Breast epithelium (tissue), 4 donors: ENCODE data around the gene KCTD8. TPM values are rescaled to one million over a fixed set of nuclear protein-coding genes. Genes with fewer than 3 reads are reported as not detected.

Experiments
- DNase-seq, 2 donors: peaks; one replicate each; pipeline ENCODE4 v3.0.0-alpha.2; 2019; ENCODE audit warnings: low spot score in 2 of 2
- H3K27ac ChIP-seq, 2 donors: fragments of 200-600 bp; sonication (generic) in 1 of 2; one replicate each; pipeline ENCODE4 v1.5.1; 2016 to 2019; ENCODE audit warnings: mild to moderate bottlenecking in 1 of 2
- H3K27me3 ChIP-seq, 2 donors: fragments of 200-600 bp; sonication (generic) in 1 of 2; one replicate each; pipeline versions ENCODE4 v1.5.1 to v1.6.0; 2017 to 2019; ENCODE audit warnings: control low read depth in 1 of 2, mild to moderate bottlenecking in 1 of 2
- H3K36me3 ChIP-seq: fragments of 200-600 bp; one replicate; pipeline ENCODE4 v1.5.1; 2019
- H3K4me1 ChIP-seq, 2 donors: fragments of 200-600 bp; sonication (generic); one replicate each; pipeline ENCODE4 v1.5.1; 2016 to 2019; ENCODE audit warnings: control low read depth in 1 of 2
- H3K4me3 ChIP-seq, 3 donors: fragments of 200-600 bp; sonication (generic); 1 replicate in 2 of 3; 2 replicates in 1 of 3; pipeline ENCODE4 v1.5.1; 2016 to 2019; ENCODE audit warnings: mild to moderate bottlenecking in 3 of 3, moderate library complexity in 2 of 3
- H3K9me3 ChIP-seq, 2 donors: fragments of 200-600 bp; sonication (generic) in 1 of 2; one replicate each; pipeline ENCODE4 v1.5.1; 2016 to 2019; ENCODE audit warnings: control low read depth in 1 of 2
- POLR2A ChIP-seq: fragments of 450-650 bp; IDR thresholded peaks from one replicate; pipeline ENCODE4 v1.6.1; 2016; ENCODE audit warnings: antibody characterized with exemption, mild to moderate bottlenecking, moderate library complexity
- POLR2AphosphoS5 ChIP-seq, 3 donors: sonication (generic); formaldehyde crosslinking; IDR thresholded peaks; one replicate each; pipeline ENCODE4 v1.6.1; 2017; ENCODE audit warnings: antibody characterized with exemption in 3 of 3
- intact Hi-C: fragments of 100-400 bp; cut with DNase I; formaldehyde crosslinking; loops from one replicate; pipeline ENCODE4 v1.15.1; 2023; ENCODE audit warnings: low total_unique reads
- total RNA-seq, 3 donors: library from RNA; depleted of rRNA; stranded (reverse); fragments of >200 nt; gene quantifications; one replicate each; pipeline ENCODE4 v1.1.0, GENCODE V29; 2016
- TF ChIP-seq, protein P1 (sequence below), 3 donors: fragments of 450-650 bp; IDR thresholded peaks; one replicate each; pipeline ENCODE4 v1.5.1; 2016 to 2017; ENCODE audit warnings: antibody characterized with exemption in 3 of 3, mild to moderate bottlenecking in 3 of 3, moderate library complexity in 3 of 3

KCTD8 gene
- total RNA-seq, 3 donors from 2014 or later: 0.33 to 1.9 (median 0.48) TPM

DNA sequence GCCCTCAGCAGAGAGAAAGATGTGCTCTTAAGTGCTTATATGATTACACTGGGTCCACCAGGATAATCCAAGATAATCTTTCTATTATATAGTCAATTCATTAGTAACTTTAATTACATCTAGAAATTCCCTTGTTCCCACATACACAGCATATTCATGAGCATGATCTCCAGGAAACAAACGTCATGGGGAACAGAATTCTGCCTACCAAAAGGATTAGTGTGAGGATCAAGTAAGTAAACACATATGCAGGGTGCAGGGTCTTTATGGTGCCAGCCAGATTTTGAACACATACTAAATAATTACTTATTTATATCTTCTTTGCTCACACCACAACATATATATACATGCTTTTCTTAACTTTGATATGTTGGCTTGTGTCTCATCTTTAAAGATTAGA is 169.1 kb downstream of the KCTD8 start:
- Histone ChIP-seq H3K36me3 (no peaks in the 10 kb centered on the region), H3K27ac (no peak overlapping the region), H3K4me1 (no peaks in the 10 kb centered on the region), H3K4me3 (no peak overlapping the region), H3K27me3 (no peaks in the 10 kb centered on the region), H3K9me3 (no peaks in the 10 kb centered on the region)
- DNase-seq: no peak
- TF ChIP-seq POLR2A (no peak), POLR2AphosphoS5 (IDR thresholded peaks at IDR 0.05) (no peak)
- TF ChIP-seq, protein P1, sequence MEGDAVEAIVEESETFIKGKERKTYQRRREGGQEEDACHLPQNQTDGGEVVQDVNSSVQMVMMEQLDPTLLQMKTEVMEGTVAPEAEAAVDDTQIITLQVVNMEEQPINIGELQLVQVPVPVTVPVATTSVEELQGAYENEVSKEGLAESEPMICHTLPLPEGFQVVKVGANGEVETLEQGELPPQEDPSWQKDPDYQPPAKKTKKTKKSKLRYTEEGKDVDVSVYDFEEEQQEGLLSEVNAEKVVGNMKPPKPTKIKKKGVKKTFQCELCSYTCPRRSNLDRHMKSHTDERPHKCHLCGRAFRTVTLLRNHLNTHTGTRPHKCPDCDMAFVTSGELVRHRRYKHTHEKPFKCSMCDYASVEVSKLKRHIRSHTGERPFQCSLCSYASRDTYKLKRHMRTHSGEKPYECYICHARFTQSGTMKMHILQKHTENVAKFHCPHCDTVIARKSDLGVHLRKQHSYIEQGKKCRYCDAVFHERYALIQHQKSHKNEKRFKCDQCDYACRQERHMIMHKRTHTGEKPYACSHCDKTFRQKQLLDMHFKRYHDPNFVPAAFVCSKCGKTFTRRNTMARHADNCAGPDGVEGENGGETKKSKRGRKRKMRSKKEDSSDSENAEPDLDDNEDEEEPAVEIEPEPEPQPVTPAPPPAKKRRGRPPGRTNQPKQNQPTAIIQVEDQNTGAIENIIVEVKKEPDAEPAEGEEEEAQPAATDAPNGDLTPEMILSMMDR (IDR thresholded peaks at IDR 0.05): no peak
- intact Hi-C loops: no loop called here

DNA sequence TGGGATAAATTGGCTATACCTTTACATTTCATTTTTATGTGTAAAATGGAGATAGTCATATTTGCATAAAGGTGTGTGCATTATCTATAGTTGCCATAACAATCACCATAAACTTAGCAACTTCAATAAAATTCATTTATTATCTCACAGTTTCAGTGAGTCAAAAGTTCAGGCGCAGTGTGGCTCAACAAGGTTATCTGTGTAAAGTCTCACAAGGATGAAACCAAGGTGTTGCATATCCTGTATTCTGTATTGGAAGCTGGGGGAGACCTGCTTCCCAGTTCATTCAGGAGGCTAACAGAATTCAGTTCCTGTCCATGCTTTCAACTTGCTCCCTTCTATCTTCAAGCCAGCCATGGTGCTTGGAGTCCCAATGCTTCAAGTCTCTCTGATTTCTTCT is 169.5 kb downstream of the KCTD8 start:
- Histone ChIP-seq H3K4me3 (no peak overlapping the region), H3K27ac (no peak overlapping the region), H3K4me1 (no peaks in the 10 kb centered on the region), H3K9me3 (no peaks in the 10 kb centered on the region), H3K36me3 (no peaks in the 10 kb centered on the region), H3K27me3 (no peaks in the 10 kb centered on the region)
- TF ChIP-seq POLR2AphosphoS5 (IDR thresholded peaks at IDR 0.05) (no peak), POLR2A (no peak)
- TF ChIP-seq, protein P1 (IDR thresholded peaks at IDR 0.05): no peak
- intact Hi-C loops: no loop called here
- no peak for DNase-seq

DNA sequence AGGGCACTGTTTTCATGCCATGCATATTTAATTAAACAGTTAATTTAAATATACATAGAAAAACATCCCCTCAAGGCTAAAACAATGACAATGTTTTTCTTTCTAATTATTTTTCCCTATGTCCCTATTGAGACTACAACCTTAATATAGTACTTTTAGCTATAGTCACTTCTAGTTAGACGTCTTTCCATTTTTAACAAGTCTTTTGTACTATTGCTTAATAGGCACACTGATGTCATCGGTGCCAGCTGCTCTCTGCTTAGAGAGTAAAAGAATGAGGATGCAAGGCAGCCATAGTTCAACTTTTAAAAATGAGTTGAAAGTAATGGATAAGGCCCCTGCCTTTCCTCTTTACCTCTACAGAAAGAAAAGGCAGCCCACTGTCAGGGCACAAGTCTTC is 191.1 kb downstream of the KCTD8 start:
- no peak overlapping the region for H3K4me3 ChIP-seq
- no peak for DNase-seq
- intact Hi-C loops: no loop called here
- no peaks in the 10 kb centered on the region for H3K27me3 ChIP-seq
- no peak for TF ChIP-seq POLR2A
- no peak for TF ChIP-seq POLR2AphosphoS5 (IDR thresholded peaks at IDR 0.05)
- TF ChIP-seq, protein P1 (IDR thresholded peaks at IDR 0.05): no peak
- H3K36me3 ChIP-seq: no peaks in the 10 kb centered on the region
- no peaks in the 10 kb centered on the region for H3K9me3 ChIP-seq
- H3K4me1 ChIP-seq: no peaks in the 10 kb centered on the region
- H3K27ac ChIP-seq: no peak overlapping the region

DNA sequence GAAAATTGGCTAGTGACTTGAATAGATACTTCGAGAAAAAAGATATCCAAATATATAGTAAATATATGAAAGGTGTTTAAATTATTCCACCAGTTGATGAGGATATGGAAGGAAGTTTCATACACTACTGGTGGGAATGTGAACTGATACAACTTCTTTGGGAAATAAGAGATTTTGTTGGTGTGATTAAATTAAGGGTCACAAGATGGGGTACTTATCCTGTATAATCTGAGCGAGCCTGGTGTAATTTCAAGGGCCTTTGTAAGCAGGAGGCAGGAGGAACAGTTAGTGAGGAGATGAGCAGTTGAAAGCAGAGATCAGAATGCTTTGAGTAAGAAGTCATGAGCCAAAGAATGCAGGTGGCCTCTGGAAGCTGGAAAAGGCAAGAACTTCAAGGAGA is 192.2 kb downstream of the KCTD8 start:
- Histone ChIP-seq H3K27ac (no peak overlapping the region), H3K9me3 (no peaks in the 10 kb centered on the region), H3K27me3 (no peaks in the 10 kb centered on the region), H3K36me3 (no peaks in the 10 kb centered on the region), H3K4me3 (no peak overlapping the region), H3K4me1 (no peaks in the 10 kb centered on the region)
- intact Hi-C loops: no loop called here
- DNase-seq: no peak
- TF ChIP-seq POLR2AphosphoS5 (IDR thresholded peaks at IDR 0.05) (no peak), POLR2A (no peak)
- TF ChIP-seq, protein P1 (IDR thresholded peaks at IDR 0.05): no peak

DNA sequence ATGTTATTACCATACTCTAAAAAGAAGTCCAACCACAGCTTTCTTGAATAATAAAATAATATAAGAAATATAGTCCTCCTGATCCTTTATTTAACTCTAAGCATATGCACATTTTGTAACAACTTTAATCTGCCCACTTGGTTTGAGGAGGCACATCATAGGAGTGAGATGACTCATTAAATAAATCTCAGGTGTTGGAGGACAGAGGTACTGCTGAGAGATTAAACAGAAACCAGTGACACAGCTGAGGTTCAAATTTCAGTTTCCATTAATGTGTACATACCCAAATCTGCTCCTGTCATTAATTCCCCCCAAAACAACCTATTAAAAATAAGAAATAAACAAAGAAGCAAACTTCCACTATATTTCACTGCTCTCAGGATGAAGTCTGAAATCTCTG is 211.0 kb downstream of the KCTD8 start:
- H3K9me3 ChIP-seq: no peaks in the 10 kb centered on the region
- no peak for DNase-seq
- H3K4me1 ChIP-seq: no peaks in the 10 kb centered on the region
- H3K4me3 ChIP-seq: no peak overlapping the region
- no peak overlapping the region for H3K27ac ChIP-seq
- TF ChIP-seq, protein P1 (IDR thresholded peaks at IDR 0.05): no peak
- TF ChIP-seq POLR2AphosphoS5 (IDR thresholded peaks at IDR 0.05): no peak
- TF ChIP-seq POLR2A: no peak
- intact Hi-C loops: no loop called here
- no peaks in the 10 kb centered on the region for H3K27me3 ChIP-seq
- no peaks in the 10 kb centered on the region for H3K36me3 ChIP-seq
